ENCODE results near the gene CEP57. TPM values are rescaled to one million over a fixed set of nuclear protein-coding genes. Genes with fewer than 3 reads are reported as not detected.
A peak's percentile ranks its signal among the peaks of the same experiment; 100 is the strongest.

Gene CEP57
- total RNA-seq, 4 donors from 2014 or later: 18.6 to 30.1 (median 23.8) TPM

GRCh38 chr11:95821640-95822039 is 31.3 kb downstream of the CEP57 start:
- intact Hi-C loops (cut with DNase I): no loop called here
- Histone ChIP-seq H3K36me3 (peaks cover 0 to 66% (median 4%) of the 10 kb centered on the region in 3 donors), H3K9me3 (no peaks in the 10 kb centered on the region), H3K4me1 (no peaks in the 10 kb centered on the region), H3K27me3 (no peaks in the 10 kb centered on the region), H3K4me3 (no peak overlapping the region), H3K27ac (no peak overlapping the region)
- TF ChIP-seq CTCF (IDR thresholded peaks at IDR 0.05) (no peak), POLR2A (IDR thresholded peaks at IDR 0.05) (no peak)
- WGBS, 2 donors: 75 to 83% methylated on average over 2 of the region's 2 CpGs
- DNase-seq: no peak

- H3K27me3 ChIP-seq: no peaks in the 10 kb centered on the region
- H3K36me3 ChIP-seq: peaks cover 0 to 63% (median 4%) of the 10 kb centered on the region in 3 donors
- intact Hi-C loops (cut with DNase I): no loop called here
- WGBS, 2 donors: 51 to 82% methylated on average over 4 of the region's 4 CpGs
- TF ChIP-seq POLR2A (IDR thresholded peaks at IDR 0.05): no peak
- no peak for TF ChIP-seq CTCF (IDR thresholded peaks at IDR 0.05)
- no peak overlapping the region for H3K27ac ChIP-seq
- H3K4me1 ChIP-seq: peaks cover 0 to 13% (median 0%) of the 10 kb centered on the region in 3 donors
- DNase-seq: no peak
- H3K4me3 ChIP-seq: no peak overlapping the region
- no peaks in the 10 kb centered on the region for H3K9me3 ChIP-seq
These were observed 37.4 kb downstream of the CEP57 start for GRCh38 chr11:95827696-95828095.

- Histone ChIP-seq H3K27ac (no peak overlapping the region), H3K4me1 (peaks cover 0 to 13% (median 0%) of the 10 kb centered on the region in 3 donors), H3K4me3 (no peak overlapping the region), H3K9me3 (no peaks in the 10 kb centered on the region), H3K27me3 (no peaks in the 10 kb centered on the region), H3K36me3 (peaks cover 4 to 66% (median 4%) of the 10 kb centered on the region in 3 donors)
- intact Hi-C loops (cut with DNase I): loop anchor here (10.0 kb wide), 1 partner anchor 595 kb away; no protein-coding TSS in a partner anchor
- DNase-seq: no peak
- TF ChIP-seq POLR2A (IDR thresholded peaks at IDR 0.05) (no peak), CTCF (IDR thresholded peaks at IDR 0.05) (no peak)
- 61 to 85% methylated on average over 1 of the region's 1 CpG for WGBS, 2 donors
These were observed 39.4 kb downstream of the CEP57 start for GRCh38 chr11:95829580-95830259.

- Histone ChIP-seq H3K27ac (peak overlapping the region in 2 of 4 donors; percentile 15 to 40), H3K36me3 (peaks cover 0 to 72% (median 4%) of the 10 kb centered on the region in 3 donors), H3K27me3 (no peaks in the 10 kb centered on the region), H3K4me1 (peaks cover 0 to 19% (median 0%) of the 10 kb centered on the region in 3 donors), H3K9me3 (no peaks in the 10 kb centered on the region), H3K4me3 (no peak overlapping the region)
- WGBS, 2 donors: 13 to 44% methylated on average over 2 of the region's 2 CpGs
- intact Hi-C loops (cut with DNase I): loop anchor here (10.0 kb wide), 1 partner anchor 593 kb away; no protein-coding TSS in a partner anchor
- DNase-seq: no peak
- TF ChIP-seq POLR2A (IDR thresholded peaks at IDR 0.05) (no peak), CTCF (IDR thresholded peaks at IDR 0.05) (no peak)
These were observed 41.0 kb downstream of the CEP57 start for GRCh38 chr11:95831198-95831883.

GRCh38 chr11:95832763-95833162 is 42.5 kb downstream of the CEP57 start:
- TF ChIP-seq POLR2A (IDR thresholded peaks at IDR 0.05) (no peak), CTCF (IDR thresholded peaks at IDR 0.05) (no peak)
- DNase-seq: no peak
- Histone ChIP-seq H3K4me1 (peaks cover 0 to 21% (median 0%) of the 10 kb centered on the region in 3 donors), H3K9me3 (no peaks in the 10 kb centered on the region), H3K27me3 (no peaks in the 10 kb centered on the region), H3K4me3 (no peak overlapping the region), H3K36me3 (peaks cover 0 to 82% (median 4%) of the 10 kb centered on the region in 3 donors), H3K27ac (no peak overlapping the region)
- intact Hi-C loops (cut with DNase I): loop anchor here (10.0 kb wide), 1 partner anchor 592 kb away; no protein-coding TSS in a partner anchor
- WGBS, 2 donors: 65 to 82% methylated on average over 3 of the region's 3 CpGs

Data from esophagus squamous epithelium (tissue), 5 donors.